Activated T-cell treated with anti-CD3 and anti-CD28 coated beads for 4 hours (primary cell): ENCODE data around the gene BRD4.

ENCODE experiments used
- DNase-seq: peaks from one replicate; pipeline ENCODE4 v3.0.0-alpha.2; 2020

The BRD4 gene

DNA sequence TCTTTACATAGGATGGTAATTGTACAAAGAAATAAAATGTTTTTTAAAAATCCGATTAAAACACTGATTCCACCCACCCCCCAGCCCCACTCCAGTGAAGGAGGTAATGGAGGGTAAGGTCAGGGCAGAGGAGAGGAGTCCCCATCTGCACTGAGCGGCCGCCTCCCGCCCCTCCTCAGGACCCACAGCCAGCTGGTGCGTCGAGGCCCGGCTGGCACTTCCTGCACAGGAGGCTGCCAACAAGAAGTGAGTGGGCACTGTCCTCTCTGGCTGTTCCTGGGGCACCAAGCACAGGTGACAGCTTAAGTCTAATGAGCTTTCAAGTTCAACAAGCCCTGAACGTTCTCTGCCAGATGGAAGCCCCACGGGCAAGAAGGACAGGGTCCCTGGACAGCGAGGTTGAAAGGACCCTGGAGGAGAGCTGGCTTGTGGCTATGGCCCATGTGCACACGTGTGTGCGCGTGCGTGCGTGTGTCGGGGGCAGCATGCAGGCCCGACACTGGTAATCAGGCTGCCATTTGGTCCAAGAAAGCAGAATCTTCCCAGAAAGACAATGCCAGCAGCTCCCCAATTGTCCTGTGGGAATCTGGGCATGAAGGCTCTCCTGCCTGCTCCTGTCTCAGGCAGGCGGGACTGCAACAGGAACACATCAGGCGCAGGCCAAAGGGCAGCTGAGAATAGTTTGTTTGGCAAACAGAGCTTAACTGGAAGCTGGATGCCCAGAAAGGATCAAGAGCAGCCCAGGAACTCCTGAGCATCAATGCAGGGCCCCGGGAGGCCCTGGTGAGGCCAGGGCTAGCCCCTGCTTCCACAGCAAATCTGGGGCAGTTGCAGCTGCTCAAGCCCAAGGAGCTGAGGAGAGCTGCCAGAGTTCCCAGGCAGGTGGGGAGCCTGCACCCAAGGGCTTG is 85.0 kb downstream of the BRD4 start:
- no peak for DNase-seq

GRCh38 chr19:15246198-15246481 is 86.2 kb downstream of the BRD4 start:
- no peak for DNase-seq

DNA sequence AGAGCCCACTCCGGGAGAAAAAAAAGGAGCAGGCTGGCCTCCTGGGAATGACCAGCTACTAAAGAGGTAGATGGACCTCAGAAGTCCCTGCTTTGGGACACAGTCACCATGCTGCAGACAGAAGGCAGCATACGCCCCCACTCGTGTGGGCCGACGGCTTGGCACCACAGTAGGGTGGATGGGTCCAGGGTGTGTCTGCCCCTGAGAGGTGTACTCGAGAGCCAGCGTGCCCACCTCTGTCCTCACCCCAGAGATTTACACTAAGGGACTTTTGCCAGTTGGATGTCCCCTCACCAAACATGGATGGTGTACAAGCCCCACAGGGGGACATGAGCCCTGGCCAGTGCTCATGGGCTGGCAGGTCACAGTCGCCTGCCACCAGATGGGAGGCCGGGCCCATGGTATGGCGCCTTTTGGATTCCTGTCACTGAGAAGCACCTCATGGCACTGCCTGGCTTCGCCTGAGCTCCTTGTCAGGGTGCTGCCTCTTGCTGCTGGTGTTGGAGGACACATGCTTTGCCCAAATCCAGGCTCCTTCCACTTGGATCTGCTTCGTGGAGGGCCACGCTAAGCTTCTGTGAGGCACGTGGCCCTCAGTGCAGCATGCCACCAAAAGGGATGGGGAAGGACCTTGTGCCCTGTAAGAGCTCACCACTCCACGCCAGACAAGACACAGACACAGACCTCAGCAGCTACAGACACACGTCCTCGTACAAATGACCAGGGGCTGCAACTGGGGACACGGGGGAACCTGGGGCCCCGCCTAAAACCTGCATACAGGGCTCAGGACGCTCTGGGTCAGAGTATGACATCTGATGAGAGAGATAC is 86.8 kb downstream of the BRD4 start:
- DNase-seq = no peak

- DNase-seq = no peak
Measured at GRCh38 chr19:15244808-15245207, 87.5 kb downstream of the BRD4 start.

GRCh38 chr19:15244106-15244803 is 88.1 kb downstream of the BRD4 start:
- DNase-seq = no peak

DNA sequence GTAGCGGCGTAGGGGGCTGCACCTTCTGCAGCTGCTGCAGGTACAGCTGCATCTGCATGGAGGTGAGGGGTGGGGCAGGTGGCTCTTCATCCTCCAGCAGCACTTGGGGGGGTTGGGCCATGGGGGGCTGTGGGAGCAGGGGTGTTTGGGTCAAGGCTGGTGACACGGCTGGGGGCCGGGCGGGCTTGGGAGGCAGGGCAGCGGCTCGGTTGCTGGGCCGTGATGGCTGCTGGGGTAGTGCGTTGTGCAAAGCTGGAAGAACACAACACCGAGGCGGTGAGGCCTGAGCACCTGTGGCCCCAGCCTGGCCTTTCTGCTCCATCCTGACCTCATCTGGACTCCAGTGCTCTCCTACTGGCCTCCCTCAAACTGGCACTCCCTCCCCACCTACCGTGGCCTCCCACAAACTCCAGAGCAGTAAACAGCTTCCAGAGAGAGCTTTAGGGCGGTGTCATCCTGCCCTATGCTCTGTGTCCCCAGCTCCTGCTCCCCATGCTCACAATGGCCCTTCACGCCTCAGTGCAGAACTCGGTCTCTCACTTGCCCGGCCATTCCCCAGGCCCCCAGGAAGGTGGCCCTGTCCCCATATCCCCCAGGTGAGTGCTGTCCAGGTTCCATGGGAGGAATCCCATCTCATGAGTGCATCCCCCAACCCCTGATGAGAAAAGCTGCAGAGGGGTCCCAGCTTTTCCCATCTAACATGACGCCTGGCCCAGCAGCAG is 88.9 kb downstream of the BRD4 start:
- DNase-seq = no peak

DNA sequence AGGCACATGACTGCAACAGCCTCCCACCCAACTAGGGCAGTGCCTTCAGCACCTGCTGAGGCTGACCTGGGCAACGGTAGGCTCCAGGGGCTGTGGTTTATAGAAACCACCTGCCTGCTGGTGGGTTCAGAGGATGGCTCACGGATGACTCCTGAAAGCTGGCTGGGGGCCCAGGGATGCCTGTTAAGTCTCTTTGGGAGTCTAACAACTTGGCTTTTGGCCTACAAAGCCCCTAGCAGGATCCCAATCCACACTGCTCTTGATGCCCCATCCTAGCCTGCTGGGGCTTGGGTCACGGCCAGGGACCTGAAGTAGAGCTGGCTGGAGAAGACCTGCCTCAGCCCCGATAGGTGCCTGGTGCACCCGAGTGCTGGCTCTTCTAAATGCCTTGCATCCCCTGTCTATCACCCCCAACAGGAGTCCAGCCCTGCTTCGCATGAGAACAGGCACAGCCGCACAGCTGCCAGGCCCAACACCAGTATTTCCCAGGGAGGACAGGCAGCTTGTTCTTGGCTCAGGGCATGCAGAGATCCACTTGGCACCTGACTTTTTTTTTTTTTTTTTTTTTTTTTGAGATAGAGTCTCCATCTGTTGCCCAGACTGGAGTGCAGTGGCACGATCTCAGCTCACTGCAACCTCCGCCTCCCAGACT is 91.0 kb downstream of the BRD4 start:
- no peak for DNase-seq

DNA sequence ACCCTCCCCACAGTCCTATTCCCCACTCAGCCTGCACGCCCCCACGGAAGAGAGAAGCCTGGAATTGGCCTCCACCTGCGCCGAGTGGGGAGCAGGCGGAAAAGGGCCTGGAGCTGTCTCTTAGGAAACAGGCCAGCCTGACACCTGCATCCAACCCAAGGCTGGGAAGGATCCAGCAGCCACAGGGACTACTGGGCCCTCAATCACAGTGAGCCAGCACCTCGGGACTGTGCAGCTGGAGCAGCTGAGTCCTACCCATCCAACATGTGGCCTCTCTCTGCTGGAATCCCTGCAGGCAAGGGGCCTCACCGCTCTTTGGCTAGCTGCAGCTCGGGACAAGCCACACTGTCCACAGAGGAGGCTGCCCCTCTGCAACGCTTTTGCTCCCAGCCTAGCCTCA is 91.8 kb downstream of the BRD4 start:
- no peak for DNase-seq

DNA sequence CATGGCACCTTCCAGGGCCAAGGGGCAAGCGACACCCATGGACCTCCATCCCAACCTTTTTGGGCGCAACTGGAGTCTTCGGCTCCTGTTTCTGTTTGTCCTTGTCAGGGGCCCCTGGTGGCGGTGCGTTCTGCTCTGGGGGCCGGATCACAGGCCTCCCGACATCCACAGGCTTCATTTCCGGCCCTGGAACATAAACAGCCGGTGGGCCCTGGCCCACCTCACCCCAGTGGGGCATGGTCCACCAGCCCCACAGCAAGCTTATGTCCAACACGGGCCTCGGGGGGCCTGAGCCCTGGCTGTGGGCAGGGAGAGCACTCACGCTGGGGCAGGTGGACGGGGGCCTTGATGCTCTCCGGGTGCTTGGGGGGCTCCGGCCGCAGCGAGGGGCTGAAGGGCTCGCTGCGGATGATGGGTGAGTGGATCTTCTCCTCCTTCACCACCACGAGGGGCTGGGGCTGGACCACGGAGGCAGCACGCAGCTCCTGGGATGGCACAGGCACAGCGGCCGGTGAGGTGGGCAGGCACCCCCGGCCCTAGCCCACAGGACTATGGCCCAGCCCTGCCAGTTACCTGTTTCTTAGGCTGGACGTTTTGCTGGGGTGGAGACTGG is 92.9 kb downstream of the BRD4 start:
- DNase-seq = no peak

- no peak for DNase-seq
Measured at GRCh38 chr19:15238639-15239155, 93.6 kb downstream of the BRD4 start.

- DNase-seq = no peak
Measured at GRCh38 chr19:15237759-15238638, 94.3 kb downstream of the BRD4 start.

DNA sequence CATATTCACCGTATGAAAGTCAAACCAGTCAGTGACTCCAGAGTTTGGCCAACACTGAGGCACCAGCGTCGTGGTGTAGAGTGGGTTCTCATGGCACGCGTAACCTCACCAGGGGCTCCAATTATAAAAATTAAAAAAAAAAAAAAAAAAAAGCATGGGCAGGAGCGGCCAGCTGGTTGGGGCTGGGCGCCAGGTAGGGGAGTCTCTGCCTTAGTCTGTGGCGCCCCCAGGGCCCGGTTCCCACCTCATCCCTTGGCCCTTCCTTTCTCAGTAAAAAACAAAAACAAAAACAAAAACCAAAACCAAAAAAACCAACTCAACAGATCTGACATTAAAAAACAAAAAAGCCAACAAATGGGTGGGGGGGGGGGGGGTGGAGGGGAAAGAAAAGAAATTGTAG is 95.5 kb downstream of the BRD4 start:
- no peak for DNase-seq

DNA sequence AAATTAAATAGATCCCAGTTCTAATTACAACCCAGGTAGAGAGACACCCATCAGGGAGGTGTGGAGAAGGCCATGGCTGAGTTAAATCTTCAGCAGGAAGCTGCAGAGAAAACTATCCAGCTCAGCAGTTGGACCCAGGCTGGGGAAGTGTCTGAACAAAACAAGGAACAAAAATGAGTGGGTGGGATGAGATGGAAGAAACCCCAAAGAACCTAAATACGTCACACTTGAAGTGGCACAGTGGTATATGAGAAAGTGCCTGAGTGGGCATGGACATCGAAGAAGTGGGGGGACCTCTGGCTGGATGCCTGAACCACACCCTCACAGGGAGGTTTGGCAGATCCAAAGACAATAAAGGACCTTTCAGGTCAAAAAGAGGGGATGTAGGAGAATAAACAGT is 96.6 kb downstream of the BRD4 start:
- DNase-seq = no peak

GRCh38 chr19:15234431-15235130 is 97.8 kb downstream of the BRD4 start:
- DNase-seq = no peak

DNA sequence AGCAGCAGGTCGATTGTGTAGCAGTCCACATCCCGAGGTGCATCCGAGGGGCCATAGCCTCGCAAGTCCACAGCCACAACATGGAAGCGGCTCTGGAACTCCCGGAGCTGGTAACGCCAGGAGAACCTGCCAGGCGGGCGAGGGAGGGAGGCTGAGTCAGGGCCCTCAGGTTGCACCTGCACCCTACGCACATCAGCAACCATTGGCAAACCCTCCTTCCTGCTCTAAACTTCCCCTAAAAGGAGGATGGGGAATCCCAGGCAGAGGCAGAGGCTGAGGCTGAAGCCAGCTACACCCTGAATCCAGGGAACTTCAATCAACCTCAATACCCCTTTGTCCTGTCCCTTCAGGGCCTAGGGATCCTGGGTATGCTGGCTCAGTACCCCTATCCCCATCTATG is 101.1 kb downstream of the BRD4 start:
- DNase-seq = no peak

DNA sequence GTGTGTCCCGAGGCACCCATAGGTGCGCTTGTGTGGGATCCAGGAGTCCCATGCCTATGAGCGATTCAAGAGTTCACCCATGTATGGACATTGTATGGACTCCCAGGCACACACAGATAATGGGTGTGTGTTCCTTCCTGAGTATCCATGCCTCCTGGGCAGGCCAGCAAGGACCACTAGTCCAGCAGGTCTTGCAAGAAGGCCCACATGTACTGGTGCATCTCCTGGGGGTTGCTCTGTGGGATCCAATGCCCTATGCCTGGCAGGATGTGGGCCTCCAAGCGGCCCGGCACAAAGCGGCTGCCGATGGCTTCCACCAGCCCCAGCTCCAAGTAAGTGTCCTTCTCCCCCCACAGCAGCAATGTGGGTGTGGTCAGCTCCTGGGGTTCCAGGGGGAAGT is 105.1 kb downstream of the BRD4 start:
- DNase-seq = no peak

DNA sequence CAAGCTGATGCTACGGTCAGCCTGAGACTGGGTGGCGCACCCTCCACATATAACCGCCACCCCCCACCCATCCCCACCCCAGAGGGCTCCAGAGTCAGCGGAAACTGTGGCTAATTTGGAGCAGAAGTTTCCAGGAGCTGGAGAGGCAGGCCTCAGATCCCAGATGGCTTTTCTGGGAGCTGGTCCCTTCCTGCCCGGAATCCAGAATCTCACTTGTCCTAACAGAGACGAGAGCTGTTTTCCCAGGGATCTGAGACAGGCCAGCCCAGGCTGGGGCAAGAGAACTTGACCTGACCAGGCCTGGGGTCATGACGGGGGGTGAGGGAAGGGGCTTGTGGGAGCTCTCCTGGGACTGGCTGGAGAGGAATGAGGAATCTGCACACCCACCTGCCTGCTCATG is 106.6 kb downstream of the BRD4 start:
- no peak for DNase-seq

DNA sequence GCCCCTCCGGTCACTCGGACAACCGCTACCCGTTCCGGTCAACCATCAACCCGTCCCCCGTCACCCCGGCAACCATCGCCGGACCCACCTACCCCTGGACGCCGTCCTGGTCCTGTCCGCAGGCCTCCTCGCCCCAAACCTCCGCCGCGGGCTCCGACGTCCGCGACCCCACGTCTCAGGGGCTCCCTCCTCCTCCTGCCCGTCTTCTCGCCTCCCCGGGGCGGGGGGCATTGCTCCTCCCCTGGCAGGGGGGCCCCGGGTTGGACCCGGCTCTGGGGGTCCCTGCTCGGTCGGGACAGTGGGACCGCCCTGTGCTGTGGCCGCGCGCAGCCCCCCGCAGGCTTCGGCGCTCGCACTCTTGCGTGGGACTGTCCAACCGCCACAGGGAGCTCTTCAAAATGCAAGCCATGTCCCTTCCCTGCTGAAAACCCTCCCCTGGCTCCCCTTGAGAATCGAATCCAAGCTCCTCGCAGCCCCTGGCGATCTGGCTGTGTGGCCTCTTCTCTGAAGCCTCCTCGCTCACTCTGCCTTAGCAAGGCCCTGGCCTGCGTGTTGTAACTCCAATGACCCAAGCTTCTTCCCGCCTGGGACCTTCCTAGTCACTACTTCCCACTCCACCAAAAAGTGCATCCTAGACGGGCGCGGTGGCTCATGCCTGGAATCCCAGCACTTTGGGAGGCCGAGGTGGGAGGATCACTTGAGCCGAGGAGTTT is 108.5 kb downstream of the BRD4 start:
- no peak for DNase-seq
